Muscle layer of colon (tissue), 2 donors: ENCODE data around the gene MAPK1IP1L.
"Not testable (repeated sequence)": the region's sequence is repeated elsewhere in the genome, so short reads cannot be mapped to it uniquely, and the experiment has no call there.

ENCODE experiments used
- H3K27ac ChIP-seq: one replicate; pipeline ENCODE4 v1.7.0; 2013; ENCODE audit warnings: low read depth, mild to moderate bottlenecking, low read length, moderate library complexity
- H3K27me3 ChIP-seq, 2 donors: one replicate each; pipeline ENCODE4 v1.7.0; 2013; ENCODE audit warnings: low read length in 2 of 2, mild to moderate bottlenecking in 2 of 2; ENCODE audit not compliant: insufficient read depth in 2 of 2, control insufficient read depth in 1 of 2
- H3K36me3 ChIP-seq: one replicate; pipeline ENCODE4 v1.7.0; 2013; ENCODE audit warnings: mild to moderate bottlenecking, low read length; ENCODE audit not compliant: insufficient read depth
- H3K4me1 ChIP-seq: one replicate; pipeline ENCODE4 v1.7.0; 2013; ENCODE audit warnings: mild to moderate bottlenecking, low read length; ENCODE audit not compliant: insufficient read depth
- H3K4me3 ChIP-seq, 2 donors: one replicate each; pipeline ENCODE4 v1.7.0; 2013; ENCODE audit warnings: low read length in 2 of 2, low read depth in 1 of 2, mild to moderate bottlenecking in 1 of 2, moderate library complexity in 1 of 2
- H3K9ac ChIP-seq: one replicate; pipeline ENCODE4 v1.7.0; 2013; ENCODE audit warnings: low read length
- H3K9me3 ChIP-seq: one replicate; pipeline ENCODE4 v1.7.0; 2013; ENCODE audit warnings: mild to moderate bottlenecking, low read length
- donor health status: abdominal sarcoma.
- donor health status: Adenocarcinoma of cecum.

MAPK1IP1L gene

GRCh38 chr14:55057919-55058318, 6.5 kb downstream of the MAPK1IP1L start:
- Histone ChIP-seq H3K4me3 (no peak overlapping the region), H3K4me1 (peaks cover 24% of the 10 kb centered on the region), H3K27ac (no peak overlapping the region), H3K9me3 (no peaks in the 10 kb centered on the region), H3K36me3 (peaks cover 3% of the 10 kb centered on the region), H3K27me3 (no peaks in the 10 kb centered on the region), H3K9ac (no peak overlapping the region)

DNA sequence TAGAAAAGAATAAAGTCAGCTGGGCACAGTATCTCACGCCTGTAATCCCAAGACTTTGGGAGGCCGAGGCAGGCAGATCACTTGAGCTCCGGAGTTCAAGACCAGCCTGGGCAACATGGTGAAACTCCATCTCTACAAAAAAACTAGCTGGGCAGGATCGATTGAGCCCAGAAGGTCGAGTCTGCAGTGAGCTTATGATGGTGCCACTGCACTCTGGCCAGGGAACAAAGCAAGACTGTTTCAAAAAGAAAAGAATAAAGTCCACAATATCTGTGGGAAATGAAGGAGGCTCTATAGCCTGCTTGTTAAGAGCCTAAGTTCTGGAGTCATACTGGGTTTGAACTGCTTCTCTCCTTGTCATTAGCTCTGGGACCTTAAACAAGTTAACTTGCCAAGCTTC, 7.9 kb downstream of the MAPK1IP1L start:
- Histone ChIP-seq H3K27ac (no peak overlapping the region), H3K4me1 (peaks cover 19% of the 10 kb centered on the region), H3K27me3 (no peaks in the 10 kb centered on the region), H3K9me3 (no peaks in the 10 kb centered on the region), H3K4me3 (no peak overlapping the region), H3K36me3 (peaks cover 3% of the 10 kb centered on the region), H3K9ac (no peak overlapping the region)

DNA sequence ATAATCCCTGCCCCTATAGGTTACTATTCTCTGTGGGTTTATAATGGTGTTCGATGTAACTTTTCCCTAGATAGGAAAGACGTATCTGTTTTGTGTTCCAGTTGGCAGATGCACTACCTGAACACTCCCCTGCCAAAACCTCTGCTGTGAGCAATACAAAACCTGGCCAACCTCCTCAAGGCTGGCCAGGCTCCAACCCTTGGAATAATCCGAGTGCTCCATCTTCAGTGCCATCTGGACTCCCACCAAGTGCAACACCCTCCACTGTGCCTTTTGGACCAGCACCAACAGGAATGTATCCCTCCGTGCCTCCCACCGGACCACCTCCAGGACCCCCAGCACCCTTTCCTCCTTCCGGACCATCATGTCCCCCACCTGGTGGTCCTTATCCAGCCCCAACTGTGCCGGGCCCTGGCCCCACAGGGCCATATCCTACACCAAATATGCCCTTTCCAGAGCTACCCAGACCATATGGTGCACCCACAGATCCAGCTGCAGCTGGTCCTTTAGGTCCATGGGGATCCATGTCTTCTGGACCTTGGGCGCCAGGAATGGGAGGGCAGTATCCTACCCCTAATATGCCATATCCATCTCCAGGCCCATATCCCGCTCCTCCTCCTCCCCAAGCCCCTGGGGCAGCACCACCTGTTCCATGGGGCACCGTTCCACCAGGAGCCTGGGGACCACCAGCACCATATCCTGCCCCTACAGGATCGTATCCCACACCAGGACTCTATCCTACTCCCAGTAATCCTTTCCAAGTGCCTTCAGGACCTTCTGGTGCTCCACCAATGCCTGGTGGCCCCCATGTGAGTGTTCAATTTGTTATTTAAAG, 11.3 kb downstream of the MAPK1IP1L start:
- Histone ChIP-seq H3K27ac (no peak overlapping the region), H3K36me3 (peaks cover 17% of the 10 kb centered on the region), H3K4me3 (no peak overlapping the region), H3K9ac (no peak overlapping the region), H3K9me3 (no peaks in the 10 kb centered on the region), H3K27me3 (no peaks in the 10 kb centered on the region), H3K4me1 (peaks cover 30% of the 10 kb centered on the region)

- not testable (repeated sequence) for H3K9ac ChIP-seq, H3K27me3 ChIP-seq, H3K4me3 ChIP-seq, H3K27ac ChIP-seq, H3K9me3 ChIP-seq
- peaks cover 14% of the 10 kb centered on the region for H3K36me3 ChIP-seq
- H3K4me1 ChIP-seq = peaks cover 30% of the 10 kb centered on the region
These were observed 13.4 kb downstream of the MAPK1IP1L start for GRCh38 chr14:55064896-55065295.

DNA sequence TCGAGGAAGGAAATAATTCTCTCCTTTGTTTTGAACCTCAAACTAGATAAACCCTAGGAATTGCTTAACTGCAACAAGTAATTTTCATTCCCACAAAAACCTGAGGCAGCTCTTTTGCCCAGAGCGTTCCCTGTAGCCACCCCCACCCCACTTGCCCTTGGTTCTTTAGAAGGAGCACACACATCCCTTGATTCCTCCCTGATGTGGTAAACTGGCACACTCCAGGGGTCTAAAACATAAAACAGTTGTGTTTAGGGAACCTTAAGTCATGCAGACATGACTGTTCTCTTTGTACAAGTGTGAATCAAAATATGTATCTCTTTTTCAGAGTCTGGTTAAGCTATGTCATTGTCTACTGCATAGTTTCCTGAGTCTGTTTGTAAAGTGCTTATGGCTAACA, 14.0 kb downstream of the MAPK1IP1L start:
- Histone ChIP-seq H3K9me3 (no peaks in the 10 kb centered on the region), H3K4me3 (no peak overlapping the region), H3K9ac (no peak overlapping the region), H3K4me1 (peaks cover 30% of the 10 kb centered on the region), H3K27me3 (no peaks in the 10 kb centered on the region), H3K36me3 (peaks cover 14% of the 10 kb centered on the region), H3K27ac (no peak overlapping the region)

GRCh38 chr14:55066223-55066622, 14.8 kb downstream of the MAPK1IP1L start:
- H3K27ac ChIP-seq = no peak overlapping the region
- no peaks in the 10 kb centered on the region for H3K27me3 ChIP-seq
- H3K4me3 ChIP-seq = no peak overlapping the region
- peaks cover 14% of the 10 kb centered on the region for H3K36me3 ChIP-seq
- no peak overlapping the region for H3K9ac ChIP-seq
- H3K9me3 ChIP-seq = no peaks in the 10 kb centered on the region
- peaks cover 33% of the 10 kb centered on the region for H3K4me1 ChIP-seq

DNA sequence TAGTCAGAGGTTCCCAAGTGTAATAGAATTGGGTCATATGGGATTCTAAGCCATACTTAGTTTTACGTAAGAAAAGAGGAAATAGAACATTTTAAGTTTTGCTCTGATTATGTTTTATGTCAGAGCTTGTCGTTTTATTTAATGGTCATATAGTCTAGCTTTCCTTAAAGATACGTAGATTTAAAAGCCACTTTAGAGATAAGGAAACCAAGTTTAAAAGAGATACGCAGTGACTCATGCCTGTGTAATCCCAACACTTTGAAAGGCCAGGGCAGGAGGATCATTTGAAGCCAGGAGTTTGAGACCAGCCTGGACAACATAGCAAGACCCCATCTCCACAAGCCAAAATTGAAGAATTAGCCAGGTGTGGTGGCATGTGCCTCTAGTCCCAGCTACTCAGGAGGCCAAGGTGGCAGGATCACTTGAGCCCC, 19.5 kb downstream of the MAPK1IP1L start:
- no peaks in the 10 kb centered on the region for H3K27me3 ChIP-seq
- no peak overlapping the region for H3K9ac ChIP-seq
- no peaks in the 10 kb centered on the region for H3K9me3 ChIP-seq
- H3K27ac ChIP-seq = no peak overlapping the region
- no peaks in the 10 kb centered on the region for H3K36me3 ChIP-seq
- H3K4me3 ChIP-seq = no peak overlapping the region
- H3K4me1 ChIP-seq = peaks cover 27% of the 10 kb centered on the region

DNA sequence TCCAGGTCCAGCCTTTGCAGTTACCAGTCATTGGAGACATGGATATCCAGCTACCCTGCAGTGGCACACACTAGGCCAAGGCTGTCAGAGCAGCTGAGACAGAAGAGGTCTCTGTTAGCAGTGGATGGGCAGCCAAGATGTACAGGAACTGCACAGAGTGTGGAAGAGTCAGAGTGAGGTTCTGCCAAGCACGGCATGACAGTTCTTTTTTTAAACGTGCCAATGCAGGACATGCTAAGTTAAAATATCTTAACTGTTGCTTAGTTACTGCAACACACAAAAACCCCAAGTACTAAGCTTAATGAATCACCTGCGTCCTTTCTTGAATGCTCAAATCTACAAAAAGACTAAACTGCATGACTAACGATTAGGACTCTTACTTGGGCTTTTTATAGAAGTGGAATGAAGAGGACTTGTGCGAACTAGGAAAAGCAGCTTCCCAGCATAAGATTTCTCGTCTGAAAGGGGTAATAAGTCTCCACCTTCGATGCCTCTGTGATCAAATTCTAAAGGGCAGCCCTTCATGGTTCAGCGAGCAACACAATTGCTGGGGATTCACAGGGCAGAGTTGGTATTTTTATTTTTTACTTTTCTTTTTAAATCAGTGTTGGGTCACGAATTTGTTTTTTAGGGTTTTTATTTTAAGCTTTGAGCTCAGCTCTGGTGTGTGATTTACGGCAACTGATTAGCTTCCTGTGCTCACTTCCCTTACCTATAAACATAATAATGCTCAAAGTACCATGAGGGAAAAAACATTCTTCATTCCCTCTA, 20.6 kb downstream of the MAPK1IP1L start:
- no peaks in the 10 kb centered on the region for H3K9me3 ChIP-seq
- no peaks in the 10 kb centered on the region for H3K27me3 ChIP-seq
- peaks cover 27% of the 10 kb centered on the region for H3K4me1 ChIP-seq
- H3K36me3 ChIP-seq = no peaks in the 10 kb centered on the region
- H3K9ac ChIP-seq = peak overlapping the region; percentile 33
- peak overlapping the region; percentile 52 for H3K27ac ChIP-seq
- peak overlapping the region in 1 of 2 donors; percentile 24 for H3K4me3 ChIP-seq

DNA sequence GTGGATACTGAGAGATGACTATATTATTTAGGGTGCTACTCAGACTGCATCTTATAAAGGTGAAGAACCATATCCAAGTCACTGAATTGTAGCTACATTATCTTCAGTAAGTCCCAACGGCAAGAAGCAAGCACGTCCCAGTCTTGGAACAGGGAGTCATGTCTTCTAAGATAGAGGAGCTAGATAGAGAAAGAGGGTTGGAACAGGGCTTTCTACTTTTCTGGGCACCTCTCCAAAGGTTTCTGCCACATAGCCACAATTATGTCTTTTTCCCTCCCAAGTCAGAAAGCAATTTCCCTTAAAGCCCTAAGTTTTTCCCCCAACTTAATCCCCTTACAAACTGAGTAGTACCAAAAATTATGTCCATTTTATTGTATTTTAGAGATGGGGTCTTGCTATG, 22.4 kb downstream of the MAPK1IP1L start:
- Histone ChIP-seq H3K4me1 (peaks cover 27% of the 10 kb centered on the region), H3K4me3 (no peak overlapping the region), H3K27me3 (no peaks in the 10 kb centered on the region), H3K36me3 (no peaks in the 10 kb centered on the region), H3K27ac (no peak overlapping the region), H3K9ac (no peak overlapping the region), H3K9me3 (no peaks in the 10 kb centered on the region)

DNA sequence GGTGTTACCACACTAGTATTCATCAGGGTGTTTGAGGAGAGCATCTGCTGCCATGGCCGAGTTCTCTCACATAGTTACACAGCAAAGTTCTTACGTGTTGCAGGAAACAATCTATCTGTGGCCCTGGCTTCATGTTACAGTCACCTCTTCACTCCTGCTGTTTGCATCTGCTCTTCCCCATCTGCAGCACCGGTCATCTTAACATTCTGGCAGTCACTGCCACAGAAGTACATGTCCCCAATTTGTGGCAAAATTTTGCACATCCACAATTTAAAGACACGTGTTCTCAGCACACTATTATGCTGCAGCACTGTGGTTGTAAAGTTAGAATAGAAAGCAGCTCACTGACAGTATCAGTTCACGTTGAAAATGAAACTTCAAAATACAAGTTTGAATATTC, 23.2 kb downstream of the MAPK1IP1L start:
- H3K4me3 ChIP-seq = no peak overlapping the region
- H3K36me3 ChIP-seq = no peaks in the 10 kb centered on the region
- peaks cover 27% of the 10 kb centered on the region for H3K4me1 ChIP-seq
- H3K27ac ChIP-seq = no peak overlapping the region
- no peak overlapping the region for H3K9ac ChIP-seq
- no peaks in the 10 kb centered on the region for H3K27me3 ChIP-seq
- no peaks in the 10 kb centered on the region for H3K9me3 ChIP-seq

DNA sequence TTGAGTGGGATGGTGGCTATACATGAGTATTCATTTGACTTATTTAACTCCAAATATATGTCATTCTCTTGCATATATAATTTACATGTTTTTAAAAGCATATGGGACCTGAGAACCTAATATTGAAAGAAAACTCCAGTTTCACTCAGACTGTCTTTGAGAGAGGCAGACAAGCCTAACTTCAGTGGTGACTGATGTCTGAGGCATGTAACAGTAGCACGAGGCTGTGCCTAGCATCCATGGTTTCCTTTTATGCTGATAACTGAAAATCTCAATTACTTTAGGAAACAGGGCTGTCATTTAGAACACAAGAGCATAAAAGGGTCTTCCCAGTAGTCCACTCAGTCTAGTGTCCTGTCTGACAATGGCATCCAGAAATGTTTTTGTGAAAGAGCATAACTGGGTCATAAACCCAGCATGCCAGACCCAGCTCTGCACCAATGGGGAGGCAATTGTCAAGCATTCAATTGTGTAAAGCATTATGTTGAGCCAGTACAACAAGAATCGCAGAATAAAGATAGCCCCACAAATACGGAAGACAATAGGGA, 24.3 kb downstream of the MAPK1IP1L start:
- peaks cover 27% of the 10 kb centered on the region for H3K4me1 ChIP-seq
- H3K27ac ChIP-seq = no peak overlapping the region
- no peak overlapping the region for H3K4me3 ChIP-seq
- no peaks in the 10 kb centered on the region for H3K36me3 ChIP-seq
- H3K27me3 ChIP-seq = no peaks in the 10 kb centered on the region
- H3K9ac ChIP-seq = no peak overlapping the region
- no peaks in the 10 kb centered on the region for H3K9me3 ChIP-seq
